Measurements from ENCODE around the gene NPRL2.

Gene NPRL2

DNA sequence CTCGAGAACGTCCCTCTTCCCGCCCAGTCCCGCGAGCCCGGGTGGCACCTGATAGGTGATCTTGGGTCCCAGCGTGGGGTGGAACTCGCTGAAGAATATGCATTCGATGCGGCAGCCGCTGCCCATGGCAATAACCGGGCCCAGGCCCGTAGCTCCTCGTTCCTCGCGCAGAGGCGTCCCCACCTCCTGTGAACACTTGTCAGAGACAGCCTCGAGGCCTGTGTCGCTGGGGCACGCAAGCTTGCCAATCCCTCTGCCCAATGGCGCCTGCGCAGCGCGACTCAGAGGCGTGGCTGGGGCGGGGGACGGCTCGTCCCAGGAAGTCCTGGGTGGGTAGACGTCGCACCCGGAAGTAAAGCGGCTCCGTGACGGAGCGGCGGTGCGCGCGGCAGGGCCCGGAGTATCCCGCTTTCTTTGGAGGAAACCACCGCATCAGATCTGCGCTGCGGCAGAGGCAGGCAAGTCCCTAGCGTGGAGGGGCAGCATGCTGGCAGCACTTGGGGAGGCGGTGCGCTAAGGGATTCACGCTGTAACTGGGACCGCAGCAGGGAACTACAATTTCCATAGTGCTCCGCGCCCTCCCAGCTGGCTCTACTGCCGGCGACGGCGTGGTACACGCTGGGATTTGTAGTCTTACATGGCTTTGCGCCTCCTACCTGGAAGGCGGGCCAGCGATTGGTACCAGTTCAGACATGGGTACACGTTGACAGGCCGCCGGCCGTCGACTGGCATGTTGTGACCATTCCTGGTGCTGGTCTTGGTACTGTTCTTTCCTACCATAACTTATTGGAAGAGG lies at the start of gene NPRL2, which contains the start of gene CYB561D2:
Gene NPRL2 (minus strand): TSS at position 249 of the 796 bp plus-strand sequence. CDS start 123 bp downstream, at position 126.
Gene CYB561D2 (plus strand): TSS at position 336 of the 796 bp plus-strand sequence. CDS start 572 bp downstream, outside the sequence.
- DNase-seq: peak; percentile 90

DNA sequence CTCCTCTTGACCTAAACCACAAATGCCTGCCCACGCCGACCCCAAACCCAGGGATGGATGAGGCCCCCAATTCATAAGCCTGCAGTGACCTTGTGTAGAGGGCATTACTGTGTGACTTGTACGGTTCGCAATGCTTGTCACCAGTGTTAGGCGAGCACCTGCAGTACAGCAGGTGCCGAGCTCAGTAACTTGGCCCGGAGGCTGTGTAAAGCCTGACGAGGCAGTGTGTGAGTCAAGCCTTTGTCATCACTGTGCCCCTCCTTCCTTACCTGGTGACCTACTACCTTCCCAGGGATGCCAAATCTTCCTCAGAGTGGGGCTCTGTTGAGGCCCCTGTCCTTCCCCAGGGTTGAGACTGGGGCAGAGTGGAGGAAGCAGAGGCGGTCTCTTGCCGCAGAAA lies 45.9 kb upstream of the NPRL2 start:
- DNase-seq: no peak

DNA sequence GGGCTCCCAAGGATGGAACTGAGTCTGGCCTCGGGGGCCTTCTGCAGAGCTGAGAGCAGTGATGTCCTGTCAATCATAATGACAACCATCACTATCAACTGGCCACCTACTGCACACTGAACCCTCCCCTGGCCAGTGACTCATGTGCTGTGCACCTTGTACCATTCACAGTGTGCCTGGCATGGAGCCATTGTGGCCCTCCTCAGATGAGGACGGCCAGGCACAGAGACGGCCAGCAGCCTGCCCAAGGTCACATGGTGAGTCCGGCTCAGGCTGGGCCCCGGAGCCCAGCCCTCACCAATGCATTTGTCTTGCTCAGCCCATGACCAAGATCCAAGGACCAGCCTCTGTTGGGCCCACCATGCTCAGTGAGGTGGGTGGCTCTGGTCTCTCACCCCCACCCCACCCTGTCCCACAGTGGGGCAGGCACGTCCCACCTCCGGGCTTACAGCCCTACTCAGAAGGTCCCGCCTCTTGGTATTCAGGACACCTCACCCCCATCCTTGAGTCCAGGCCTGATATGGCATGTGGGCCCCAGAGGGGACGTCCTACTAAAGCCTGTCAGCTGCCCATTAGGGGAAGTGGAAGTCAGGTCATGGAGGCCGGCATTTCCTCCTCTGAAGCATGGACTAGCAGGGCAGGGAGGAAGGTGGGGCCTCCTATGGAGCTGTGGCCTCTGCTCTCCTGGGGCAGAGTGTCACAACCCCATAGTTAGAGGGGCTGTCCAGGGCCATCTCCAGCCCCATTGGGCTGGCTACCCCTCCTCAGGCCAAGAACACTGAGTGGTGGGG lies 44.7 kb upstream of the NPRL2 start:
- DNase-seq: no peak

DNA sequence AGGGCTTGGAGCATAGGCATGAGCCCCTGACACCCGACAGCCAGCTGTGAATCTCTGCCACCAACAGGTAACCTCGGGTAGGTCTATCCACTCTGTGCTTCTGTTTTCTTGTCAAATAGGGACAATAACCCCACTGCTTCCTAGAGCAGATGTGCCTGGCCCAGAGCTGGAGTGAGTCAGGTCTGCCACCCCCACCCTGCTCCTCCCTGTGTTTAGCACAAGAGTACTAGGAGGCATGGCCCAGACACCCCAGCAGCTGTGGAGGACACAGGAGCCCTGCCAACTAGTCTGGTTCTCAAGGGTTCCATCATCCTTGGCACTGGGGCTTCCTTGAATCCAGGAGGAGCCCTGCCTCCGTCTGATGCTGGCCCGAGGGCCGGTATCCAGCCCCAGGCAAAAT lies 42.5 kb upstream of the NPRL2 start:
- no peak for DNase-seq

DNA sequence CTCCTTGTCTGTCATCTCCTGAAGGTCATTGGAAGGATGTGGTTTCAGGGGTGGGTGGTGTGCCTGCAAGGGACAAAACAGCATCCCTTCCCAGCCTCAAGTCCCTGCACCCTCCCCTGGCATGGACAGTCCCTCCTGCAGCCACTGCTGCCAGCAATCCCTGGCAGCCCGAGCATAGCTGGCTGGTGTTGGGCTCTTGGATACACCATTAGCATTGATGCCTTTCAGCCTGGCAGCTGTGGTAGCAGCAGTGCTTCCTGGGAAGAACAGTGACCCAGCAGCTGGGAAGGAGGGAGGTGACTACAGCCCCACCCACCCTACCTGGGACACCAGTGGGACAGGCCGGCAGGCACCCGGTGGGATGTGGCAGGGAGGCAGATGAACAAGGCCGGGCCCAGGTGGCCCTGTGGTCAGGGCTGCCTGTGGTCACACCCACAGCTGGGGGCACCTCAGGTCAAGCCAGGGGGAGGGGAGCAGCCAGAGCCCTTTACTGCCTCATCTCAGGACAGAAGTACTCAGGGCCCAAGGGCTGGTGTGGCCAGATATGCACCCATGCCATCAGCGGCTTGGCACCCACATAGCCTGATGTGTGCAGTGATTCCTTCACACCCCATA lies 41.6 kb upstream of the NPRL2 start:
- no peak for DNase-seq

DNA sequence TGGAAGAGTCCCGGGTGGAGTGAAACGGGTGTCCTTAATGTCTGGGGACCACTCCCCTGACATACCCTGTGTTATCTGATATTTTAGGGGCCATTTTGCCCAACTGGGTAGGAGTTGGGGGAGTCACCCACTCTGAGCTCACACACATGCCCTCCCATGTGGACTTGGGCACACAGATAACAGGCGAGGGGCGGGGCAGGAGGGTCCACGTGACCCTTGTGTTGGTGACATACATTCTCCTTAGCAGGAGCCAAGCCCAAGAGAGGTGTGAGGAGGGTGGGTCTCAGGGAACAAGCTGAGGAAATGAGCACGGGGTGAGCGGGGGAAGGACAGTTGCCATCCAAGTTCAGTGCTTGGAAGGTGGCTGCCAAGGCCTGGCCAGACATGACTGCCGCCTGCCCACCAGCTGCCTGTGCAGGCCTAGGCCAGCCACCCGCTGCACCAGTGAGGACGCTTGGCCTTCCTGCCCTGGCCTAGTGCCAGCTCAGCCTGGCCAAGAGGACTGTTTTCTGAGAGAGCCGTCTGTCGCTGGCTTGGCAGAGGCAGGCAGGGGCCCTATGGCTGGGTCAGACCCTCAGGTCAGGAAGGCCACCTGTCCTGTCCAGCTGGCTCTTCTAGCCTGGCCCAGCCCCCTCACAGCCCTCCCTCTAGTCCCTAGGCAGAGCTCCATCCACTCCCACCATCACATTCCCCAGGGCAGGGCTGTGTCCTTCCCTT lies 40.1 kb upstream of the NPRL2 start:
- DNase-seq: no peak

DNA sequence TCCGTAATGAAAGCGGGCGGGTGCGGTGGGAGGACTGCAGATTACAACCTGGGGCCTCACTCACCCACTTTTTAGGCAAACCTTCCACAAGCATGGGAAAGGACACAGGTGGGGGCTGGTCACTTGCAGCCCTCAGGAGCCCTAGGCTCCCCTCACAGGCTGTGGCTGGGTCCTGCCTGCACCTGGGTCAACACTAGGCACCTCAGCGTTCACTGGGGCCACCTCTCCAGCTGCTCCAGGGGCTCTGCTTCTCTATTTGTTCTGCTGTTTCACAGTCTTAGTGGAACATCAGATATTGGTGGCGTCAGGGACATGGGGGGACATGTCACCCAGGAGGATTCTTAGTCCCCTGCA lies 38.8 kb upstream of the NPRL2 start:
- DNase-seq: no peak

DNA sequence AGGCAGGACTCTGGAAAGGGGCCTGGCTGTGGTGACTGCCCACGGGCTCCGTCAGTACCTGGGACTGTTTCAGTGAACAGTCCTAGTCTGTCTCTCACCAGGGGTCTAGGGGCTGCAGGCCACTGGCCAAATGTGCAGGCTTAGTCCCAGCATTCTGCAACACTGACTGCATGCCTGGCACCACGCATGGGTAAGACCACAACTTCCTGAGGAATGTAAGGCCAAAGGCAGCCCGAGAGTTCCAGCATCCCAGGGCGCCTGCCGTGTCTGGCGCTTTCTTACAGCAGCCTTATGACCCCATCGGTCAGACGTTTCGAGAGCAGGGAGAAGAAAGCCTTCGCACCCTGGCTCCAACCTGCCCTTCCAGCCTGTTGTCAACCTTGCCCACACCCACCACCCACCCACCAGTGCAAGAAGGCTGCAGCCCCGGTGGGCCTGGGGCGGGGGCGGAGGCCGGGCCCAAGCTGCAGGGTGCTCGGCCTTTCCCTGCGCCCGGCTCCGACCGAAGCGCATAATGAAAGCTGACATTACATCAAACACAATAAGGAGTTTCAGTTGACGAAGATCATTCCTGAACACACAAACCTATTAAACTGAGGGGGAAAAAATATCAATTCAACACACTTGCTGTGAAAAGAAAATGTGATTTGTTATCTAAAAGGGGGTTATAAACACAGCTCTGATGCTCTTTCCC lies 38.3 kb upstream of the NPRL2 start:
- no peak for DNase-seq

DNA sequence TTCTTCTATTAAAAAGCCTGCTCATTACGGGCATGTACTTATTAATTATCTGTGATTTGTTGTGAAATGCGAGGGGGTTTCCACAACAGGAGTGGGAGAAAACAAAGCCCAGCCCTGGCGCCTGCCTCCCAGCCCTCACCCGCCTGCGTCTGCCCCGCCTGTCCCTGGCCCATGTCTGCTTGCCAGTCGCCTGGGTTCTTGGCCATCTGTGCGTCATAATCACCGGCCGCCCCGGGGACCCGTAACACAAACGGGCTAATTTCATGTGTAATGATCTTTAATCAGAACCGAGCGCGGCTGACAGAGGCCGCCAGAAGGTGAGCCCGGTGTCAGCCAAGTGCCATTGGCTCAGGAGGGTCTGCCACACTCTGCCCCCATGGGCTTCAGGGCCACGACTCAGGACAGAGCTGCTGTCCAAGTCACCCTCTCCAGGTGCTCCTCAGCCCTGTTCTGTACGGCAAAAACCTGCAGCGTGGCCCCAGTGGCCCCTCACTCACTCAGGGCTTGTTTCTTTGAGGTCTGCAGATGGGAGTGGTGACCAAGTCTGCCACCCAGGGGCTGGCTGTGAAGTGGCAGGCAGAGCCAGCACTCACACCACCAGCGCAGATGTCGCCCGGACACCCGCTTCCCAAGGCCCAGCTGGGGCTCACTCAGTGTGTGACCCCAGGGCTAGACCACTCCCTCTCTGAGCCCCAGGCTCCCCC lies 37.6 kb upstream of the NPRL2 start:
- no peak for DNase-seq

DNA sequence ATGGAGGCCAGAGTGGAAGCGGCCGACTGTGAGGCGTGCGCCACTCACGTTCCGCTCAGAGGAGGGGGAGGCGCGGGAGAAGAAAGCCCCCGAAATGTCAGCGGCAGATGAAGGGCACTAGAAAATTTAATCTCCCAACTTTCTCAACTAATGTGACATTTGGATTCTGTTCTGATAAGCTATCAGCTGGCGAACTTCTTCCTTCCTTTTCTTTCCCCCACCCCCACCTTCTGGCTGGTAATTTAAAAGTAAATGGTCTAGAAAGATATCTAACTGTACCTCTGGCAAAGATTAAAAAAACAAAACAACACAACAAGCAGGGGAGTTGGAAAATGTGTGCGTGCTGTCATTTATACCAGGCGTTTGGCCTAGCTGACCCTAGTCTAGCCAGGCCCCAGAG lies 35.2 kb upstream of the NPRL2 start:
- no peak for DNase-seq

DNA sequence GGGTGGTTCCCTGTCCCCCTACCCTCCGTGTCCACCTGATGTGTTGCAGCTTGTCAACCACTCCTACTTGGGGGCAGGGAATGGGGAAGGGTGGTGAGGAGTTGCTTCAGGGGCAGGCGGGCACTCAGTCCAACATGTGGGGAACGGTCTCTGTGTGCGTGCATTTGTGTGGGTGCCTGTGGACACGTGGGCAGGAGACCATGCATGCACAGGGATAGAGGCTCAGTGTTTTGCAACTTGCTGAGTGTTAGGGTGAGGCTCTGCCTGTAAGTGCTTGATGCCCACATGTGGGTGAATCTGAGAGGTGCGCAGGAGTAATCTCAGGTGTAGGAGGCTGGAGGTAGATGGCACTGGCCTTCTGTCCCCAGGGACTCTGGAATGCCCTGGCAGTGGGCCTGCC lies 33.2 kb upstream of the NPRL2 start:
- DNase-seq: no peak

DNA sequence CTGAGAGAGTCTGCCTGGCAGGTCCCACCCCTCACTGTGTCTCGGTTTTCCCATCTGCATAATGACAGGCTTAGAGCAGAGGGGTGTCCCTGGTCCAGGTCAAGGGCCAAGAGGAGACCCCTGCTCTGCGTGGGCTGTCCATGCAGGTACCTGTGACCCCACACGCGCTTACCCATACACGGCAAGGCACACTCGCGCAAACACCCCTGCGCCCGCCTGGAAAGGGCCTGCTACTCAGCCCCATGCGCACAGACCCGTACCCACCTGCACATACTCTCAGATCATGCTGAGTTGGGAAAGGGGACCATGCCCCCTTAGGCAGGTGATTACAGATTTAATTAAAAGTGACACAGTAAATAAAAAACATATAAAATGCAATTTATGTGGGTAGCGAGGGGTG lies 32.1 kb upstream of the NPRL2 start:
- no peak for DNase-seq

DNA sequence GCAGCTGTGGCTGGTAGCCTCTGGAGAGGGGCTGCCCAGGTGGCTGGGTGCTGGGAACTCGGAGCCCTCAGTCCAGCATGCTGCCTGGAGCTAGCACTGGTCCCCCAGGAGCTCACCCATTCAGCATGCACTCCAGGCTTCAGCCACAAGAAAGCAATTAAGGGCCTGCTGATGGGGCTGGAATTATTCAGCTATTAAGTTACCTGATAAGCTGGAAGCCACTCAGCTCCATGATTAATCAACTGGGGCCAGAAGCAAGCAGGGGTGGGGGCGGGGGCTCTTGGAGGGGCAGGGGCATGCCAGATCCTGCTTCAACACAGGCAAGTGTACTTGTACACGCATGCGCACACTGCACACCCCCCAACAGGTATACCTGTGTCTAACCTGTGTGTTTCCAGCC lies 30.8 kb upstream of the NPRL2 start:
- no peak for DNase-seq

DNA sequence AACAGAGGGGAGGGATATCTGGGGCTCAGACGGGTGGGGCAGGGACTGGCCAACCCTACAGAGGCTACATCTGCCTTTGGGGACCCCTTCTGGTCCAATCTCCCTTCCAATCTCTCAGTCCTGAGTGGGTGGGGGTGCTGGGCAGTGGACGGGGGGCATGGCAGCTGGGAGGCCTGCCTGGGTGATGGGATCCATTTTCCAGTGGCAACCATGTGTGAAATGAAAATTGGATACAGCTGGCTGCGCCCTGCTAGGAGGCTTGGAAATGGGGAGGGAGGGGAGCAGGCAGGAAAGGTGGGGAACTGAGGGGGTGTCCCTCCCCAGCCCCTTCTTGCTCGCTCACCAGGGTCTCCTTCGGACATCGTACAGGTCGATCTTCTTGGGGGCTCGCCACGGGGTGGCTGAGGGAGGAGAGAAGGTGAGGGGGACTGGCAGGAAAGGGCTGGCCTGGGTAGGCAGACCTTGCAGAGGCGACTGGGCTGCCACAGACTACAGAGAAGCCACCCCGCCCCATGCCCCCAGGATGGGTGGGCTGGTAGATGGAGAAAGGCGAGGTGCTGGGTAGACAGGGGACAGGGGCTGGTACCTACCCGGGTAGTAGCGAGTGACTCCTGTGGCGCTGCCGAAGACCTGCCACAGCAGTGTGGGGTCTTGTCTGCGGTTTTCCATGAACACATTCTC lies 30.0 kb upstream of the NPRL2 start:
- DNase-seq: no peak

DNA sequence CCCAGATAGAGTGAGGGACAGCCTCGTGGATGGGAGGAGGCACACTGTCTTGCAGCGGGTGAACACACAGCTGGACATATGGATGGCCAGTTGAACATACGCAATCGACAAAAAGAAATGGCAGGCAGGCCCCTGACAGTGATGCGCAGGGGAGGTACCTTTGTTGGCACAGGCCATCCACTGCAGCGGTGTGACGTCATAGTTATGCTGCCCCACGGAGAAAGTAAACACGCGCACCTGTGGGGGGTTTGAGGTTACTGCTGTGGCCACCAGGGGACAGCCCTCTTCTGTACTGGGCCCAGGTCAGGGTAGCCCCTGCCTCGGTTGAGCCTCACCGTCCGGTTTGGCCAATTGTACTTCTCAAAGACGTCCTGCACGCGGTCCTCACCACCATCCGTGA lies 28.2 kb upstream of the NPRL2 start:
- DNase-seq: no peak

DNA sequence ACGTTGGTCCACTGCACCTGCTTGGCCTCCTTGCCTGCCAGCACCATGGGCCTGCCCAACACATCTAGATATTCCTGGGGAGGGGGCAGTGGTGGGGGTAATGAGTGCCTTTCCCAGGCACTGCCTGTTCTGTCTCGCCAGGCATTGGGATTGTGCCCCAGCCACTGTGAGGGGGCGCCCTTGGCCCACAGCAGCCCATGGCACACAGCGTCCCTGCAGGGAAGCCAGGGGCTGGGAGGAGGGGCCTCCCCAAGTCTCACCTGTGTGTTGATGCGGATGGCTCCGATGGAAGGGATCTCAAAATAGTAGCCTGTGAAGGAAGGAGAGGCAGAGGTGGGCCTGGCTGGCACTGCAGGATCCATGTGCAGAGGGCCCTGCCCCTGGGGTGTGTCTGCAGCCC lies 27.4 kb upstream of the NPRL2 start:
- DNase-seq: no peak

DNA sequence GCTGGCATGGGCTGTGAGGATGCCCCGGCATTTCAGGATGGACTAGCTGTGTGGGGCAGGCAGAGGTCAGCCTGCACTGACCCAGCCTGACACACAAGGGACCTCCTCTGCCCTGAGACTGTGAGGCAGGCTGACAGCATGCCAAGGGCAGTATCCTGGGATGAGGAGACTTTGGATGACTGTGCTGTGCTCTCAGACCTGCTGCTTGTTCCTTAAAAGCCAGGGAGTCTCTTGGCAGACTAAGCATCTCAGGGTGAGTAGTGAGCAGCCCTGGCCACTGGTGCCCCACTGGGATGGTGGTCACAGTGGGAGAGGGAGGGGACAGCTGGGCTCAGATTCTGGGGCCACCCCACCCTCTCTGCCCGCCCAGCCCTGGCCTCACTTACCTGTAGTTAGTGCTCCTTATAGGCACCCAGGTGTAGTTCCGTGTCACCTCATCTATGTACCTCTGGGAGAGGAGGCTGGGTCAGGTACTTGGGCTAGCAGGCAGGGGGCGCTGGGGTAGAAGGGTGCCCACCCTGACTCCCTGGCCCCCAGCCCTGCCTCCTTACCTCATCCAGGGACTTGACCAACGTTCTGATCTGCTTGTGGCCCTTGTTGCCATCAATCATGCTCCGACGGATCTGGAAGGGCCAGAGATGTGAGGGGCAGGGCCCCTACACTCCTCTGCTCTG lies 24.8 kb upstream of the NPRL2 start:
- no peak for DNase-seq

DNA sequence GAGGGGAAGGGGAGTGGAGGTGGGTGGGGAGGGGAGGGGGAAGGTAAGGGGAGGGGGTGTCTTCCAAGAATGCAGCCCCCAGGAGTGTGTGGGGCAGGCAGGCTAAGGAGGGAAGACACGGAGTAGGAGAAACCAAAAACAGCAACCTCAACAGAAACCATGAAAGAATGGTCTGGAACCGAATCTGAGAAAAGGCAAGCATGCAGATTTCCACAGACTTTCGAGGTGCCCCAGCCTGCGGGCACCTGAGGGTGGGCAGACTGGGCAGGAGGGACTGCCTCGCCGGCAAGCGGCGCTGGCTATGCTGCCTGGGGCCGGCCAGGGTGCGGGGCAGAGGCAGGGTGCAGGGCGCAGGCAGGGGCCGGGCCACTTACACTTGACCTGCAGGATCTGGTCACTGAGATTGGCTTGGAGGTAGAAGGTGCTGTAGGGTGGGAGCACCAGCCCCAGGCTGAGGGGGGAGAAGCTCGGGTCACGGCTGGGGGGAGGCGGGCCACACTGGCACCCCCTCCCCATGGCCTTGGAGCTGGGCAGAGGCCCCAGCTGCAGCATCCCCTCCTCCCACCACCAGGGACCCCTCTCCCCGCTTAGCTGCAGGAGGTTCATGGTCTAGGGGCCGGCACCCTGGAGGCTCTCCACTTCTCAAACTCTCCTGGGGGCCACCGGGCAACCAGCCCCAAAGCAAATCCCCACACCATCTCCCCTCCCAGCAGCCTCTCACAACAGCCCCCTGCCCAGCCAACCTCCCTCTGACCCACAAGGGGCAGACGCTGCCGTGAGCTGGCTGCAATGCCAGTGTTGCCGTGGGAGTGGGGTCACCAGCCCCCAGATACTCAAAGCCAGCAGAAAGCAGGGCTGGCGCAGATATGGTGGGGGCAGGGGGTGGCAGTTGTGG lies 24.0 kb upstream of the NPRL2 start:
- no peak for DNase-seq
